ENCODE measurements around the gene ARHGEF10L. TPM values are rescaled to one million over a fixed set of nuclear protein-coding genes. Genes with fewer than 3 reads are reported as not detected.

ARHGEF10L gene
- total RNA-seq, 6 experiments from 2014 or later = 11.1 to 29.0 (median 26.7) TPM

DNA sequence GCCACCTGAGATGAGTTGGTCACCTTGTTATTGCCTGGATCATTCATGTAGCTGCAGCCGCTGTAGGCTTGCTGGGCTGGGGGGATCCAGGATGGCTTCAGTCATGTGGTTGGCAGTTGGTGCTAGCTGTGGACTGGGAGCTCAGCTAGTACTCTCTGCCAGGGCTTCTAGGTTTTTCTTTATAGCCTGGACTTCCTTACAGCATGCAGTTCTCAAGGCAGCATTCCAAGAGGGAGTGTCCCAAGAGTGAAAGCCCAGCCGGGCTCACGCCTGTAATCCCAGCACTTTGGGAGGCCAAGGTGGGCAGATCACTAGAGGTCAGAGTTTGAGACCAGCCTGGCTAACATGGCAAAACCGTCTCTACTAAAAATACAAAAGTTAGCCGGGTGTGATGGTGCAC is 192.0 kb downstream of the ARHGEF10L start:
- Mint-ChIP-seq H3K27ac (no peak overlapping the region), H3K4me1 (ENCODE audit: low read depth) (peaks cover 14% of the 10 kb centered on the region), H3K4me3 (no peak overlapping the region), H3K27me3 (ENCODE audit: insufficient read depth) (peaks cover 10% of the 10 kb centered on the region), H3K36me3 (ENCODE audit: low read depth) (no peaks in the 10 kb centered on the region), H3K9me3 (no peaks in the 10 kb centered on the region)
- TF ChIP-seq, protein P1, sequence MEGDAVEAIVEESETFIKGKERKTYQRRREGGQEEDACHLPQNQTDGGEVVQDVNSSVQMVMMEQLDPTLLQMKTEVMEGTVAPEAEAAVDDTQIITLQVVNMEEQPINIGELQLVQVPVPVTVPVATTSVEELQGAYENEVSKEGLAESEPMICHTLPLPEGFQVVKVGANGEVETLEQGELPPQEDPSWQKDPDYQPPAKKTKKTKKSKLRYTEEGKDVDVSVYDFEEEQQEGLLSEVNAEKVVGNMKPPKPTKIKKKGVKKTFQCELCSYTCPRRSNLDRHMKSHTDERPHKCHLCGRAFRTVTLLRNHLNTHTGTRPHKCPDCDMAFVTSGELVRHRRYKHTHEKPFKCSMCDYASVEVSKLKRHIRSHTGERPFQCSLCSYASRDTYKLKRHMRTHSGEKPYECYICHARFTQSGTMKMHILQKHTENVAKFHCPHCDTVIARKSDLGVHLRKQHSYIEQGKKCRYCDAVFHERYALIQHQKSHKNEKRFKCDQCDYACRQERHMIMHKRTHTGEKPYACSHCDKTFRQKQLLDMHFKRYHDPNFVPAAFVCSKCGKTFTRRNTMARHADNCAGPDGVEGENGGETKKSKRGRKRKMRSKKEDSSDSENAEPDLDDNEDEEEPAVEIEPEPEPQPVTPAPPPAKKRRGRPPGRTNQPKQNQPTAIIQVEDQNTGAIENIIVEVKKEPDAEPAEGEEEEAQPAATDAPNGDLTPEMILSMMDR (IDR thresholded peaks at IDR 0.05) = no peak
- no peak for DNase-seq

DNA sequence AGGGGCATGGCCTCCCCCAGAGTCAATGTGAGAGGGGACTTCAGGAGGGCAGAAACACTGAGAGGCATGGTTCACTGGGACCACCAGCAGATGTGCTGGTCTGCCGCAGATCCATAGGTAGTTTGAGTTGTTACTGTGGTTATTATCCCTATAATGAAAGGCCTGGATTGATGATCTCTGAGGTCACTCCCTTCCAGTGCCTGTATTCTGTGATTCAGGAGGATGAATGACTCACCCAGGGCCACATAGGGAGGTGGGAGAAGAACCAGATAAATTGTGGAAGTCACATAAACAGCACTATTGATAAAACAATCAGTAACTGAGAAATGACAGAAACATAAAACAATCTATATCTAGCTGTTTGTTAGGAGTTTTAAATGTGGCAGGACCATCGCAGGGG is 193.0 kb downstream of the ARHGEF10L start:
- TF ChIP-seq, protein P1 (IDR thresholded peaks at IDR 0.05) = no peak
- H3K4me3 Mint-ChIP-seq = no peak overlapping the region
- H3K36me3 Mint-ChIP-seq (ENCODE audit: low read depth) = no peaks in the 10 kb centered on the region
- H3K27me3 Mint-ChIP-seq (ENCODE audit: insufficient read depth) = peaks cover 5% of the 10 kb centered on the region
- H3K9me3 Mint-ChIP-seq = no peaks in the 10 kb centered on the region
- peaks cover 14% of the 10 kb centered on the region for H3K4me1 Mint-ChIP-seq (ENCODE audit: low read depth)
- H3K27ac Mint-ChIP-seq = peak overlapping the region; percentile 28
- peak; percentile 48 for DNase-seq

DNA sequence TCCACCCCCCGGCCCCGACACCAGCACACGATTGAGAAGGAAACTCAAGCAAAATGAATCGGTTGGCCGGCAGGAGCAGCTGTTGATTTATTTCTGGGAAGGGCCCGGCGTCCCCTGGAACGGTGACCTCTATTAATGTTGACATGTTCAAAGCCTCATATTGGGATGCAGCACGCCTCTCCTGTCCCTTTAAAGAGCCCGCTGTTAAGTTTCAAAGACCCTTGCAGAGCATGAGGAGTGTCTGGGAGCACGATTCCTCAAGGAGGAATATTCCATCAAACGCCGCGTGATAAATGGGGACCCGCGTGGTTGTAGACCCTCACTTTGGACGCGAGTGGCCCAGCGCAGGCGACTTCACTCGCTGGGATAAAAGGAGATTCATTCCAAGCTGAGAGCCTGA is 194.2 kb downstream of the ARHGEF10L start:
- Mint-ChIP-seq H3K27me3 (ENCODE audit: insufficient read depth) (peaks cover 5% of the 10 kb centered on the region), H3K27ac (no peak overlapping the region), H3K36me3 (ENCODE audit: low read depth) (no peaks in the 10 kb centered on the region), H3K9me3 (no peaks in the 10 kb centered on the region), H3K4me3 (no peak overlapping the region), H3K4me1 (ENCODE audit: low read depth) (peaks cover 14% of the 10 kb centered on the region)
- TF ChIP-seq, protein P1 (IDR thresholded peaks at IDR 0.05) = no peak
- no peak for DNase-seq

DNA sequence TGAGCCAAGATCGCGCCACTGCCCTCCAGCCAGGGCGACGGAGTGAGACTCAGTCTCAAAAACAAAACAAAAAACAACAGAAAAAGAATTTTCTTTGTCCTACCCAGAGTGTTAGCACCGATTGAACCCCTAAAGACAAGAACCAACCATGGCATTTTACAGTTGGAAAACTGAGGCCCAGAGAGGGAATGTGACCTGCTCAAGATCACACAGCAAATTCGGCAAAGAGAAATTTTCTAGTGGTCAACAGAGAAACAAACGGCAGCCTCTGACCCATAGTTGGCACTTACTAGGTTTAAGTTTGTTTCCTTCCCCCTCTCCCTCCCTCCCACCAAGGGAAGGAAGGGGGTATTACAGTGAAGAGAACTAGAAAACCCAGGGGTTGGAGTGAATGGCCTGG is 195.1 kb downstream of the ARHGEF10L start:
- Mint-ChIP-seq H3K4me3 (no peak overlapping the region), H3K27ac (no peak overlapping the region), H3K4me1 (ENCODE audit: low read depth) (peaks cover 14% of the 10 kb centered on the region), H3K27me3 (ENCODE audit: insufficient read depth) (peaks cover 14% of the 10 kb centered on the region), H3K9me3 (no peaks in the 10 kb centered on the region), H3K36me3 (ENCODE audit: low read depth) (no peaks in the 10 kb centered on the region)
- DNase-seq = no peak
- TF ChIP-seq, protein P1 (IDR thresholded peaks at IDR 0.05) = no peak

DNA sequence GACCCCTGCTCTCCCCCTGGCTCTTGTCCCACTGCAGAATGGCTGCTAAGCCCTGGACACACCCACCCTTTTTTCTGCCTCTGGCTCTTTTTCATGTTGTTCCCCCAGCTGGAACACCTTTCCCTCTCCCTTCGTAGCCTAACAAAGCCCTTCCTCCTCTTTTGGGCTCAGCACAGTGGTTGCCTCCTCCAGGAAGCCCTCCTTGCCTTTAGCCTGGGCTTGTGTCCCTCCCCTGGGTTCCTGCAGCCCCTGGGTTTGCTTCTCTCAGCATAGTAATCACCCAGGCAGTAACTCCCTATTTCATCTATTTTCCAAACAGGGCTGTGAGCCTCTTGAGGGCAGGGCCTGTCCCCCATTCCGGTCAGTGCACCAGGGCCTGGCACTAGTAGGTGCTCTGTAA is 195.8 kb downstream of the ARHGEF10L start:
- Mint-ChIP-seq H3K27me3 (ENCODE audit: insufficient read depth) (peaks cover 14% of the 10 kb centered on the region), H3K36me3 (ENCODE audit: low read depth) (no peaks in the 10 kb centered on the region), H3K4me1 (ENCODE audit: low read depth) (peaks cover 13% of the 10 kb centered on the region), H3K4me3 (no peak overlapping the region), H3K27ac (no peak overlapping the region), H3K9me3 (no peaks in the 10 kb centered on the region)
- DNase-seq = no peak
- TF ChIP-seq, protein P1 (IDR thresholded peaks at IDR 0.05) = no peak

DNA sequence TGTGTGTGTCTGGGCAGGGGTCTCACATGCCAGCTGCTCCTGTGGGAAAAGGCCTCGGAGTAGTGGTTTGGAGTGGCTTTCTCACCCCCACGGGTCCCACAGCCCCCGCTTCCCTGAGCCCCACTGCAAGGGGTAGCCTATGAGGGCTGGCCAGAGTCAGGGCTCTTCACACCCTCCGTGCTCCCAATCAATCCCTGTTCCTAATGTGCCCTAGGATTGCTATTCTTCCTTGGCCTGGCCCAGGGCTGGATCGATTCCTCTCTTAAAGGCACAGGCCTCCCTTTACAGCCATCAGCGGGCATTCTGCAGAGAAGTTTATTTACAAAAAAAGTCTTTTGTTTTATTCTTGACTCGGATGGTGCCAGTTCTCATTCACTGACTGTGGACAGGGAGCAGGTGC is 196.3 kb downstream of the ARHGEF10L start:
- TF ChIP-seq, protein P1 (IDR thresholded peaks at IDR 0.05) = no peak
- Mint-ChIP-seq H3K27me3 (ENCODE audit: insufficient read depth) (peaks cover 19% of the 10 kb centered on the region), H3K4me3 (no peak overlapping the region)

More for the DNA sequence above, 196.3 kb downstream of the ARHGEF10L start:
- H3K9me3 Mint-ChIP-seq = no peaks in the 10 kb centered on the region
- no peak overlapping the region for H3K27ac Mint-ChIP-seq
- no peaks in the 10 kb centered on the region for H3K36me3 Mint-ChIP-seq (ENCODE audit: low read depth)
- H3K4me1 Mint-ChIP-seq (ENCODE audit: low read depth) = peaks cover 9% of the 10 kb centered on the region
- no peak for DNase-seq

Data from HFFc6 (cell line).